Measurements from ENCODE around the gene RHOC.

The RHOC gene

DNA sequence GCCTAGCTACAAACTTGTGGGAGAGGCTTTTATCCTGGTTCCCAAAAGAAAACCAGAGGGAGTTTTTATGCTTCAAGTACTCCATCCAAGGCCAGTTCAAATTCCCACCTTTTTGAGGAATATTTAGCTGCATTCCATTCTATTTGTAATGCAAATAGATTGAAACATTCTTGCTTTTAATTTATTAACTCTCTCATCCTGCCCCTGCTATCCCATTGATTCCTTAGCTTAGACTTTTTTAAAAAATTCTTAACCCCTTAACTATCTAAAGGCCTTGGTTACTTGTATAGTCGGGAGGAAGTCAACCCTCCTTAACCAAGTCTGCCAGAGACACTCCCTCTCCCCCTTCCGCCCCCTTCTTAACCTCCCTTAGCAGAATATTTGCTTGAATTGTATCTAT, 34.9 kb downstream of the RHOC start:
- POLR2A ChIA-PET (ENCODE audit: low non-redundant PET) = no interaction called here
- TF ChIP-seq, protein P1, sequence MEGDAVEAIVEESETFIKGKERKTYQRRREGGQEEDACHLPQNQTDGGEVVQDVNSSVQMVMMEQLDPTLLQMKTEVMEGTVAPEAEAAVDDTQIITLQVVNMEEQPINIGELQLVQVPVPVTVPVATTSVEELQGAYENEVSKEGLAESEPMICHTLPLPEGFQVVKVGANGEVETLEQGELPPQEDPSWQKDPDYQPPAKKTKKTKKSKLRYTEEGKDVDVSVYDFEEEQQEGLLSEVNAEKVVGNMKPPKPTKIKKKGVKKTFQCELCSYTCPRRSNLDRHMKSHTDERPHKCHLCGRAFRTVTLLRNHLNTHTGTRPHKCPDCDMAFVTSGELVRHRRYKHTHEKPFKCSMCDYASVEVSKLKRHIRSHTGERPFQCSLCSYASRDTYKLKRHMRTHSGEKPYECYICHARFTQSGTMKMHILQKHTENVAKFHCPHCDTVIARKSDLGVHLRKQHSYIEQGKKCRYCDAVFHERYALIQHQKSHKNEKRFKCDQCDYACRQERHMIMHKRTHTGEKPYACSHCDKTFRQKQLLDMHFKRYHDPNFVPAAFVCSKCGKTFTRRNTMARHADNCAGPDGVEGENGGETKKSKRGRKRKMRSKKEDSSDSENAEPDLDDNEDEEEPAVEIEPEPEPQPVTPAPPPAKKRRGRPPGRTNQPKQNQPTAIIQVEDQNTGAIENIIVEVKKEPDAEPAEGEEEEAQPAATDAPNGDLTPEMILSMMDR (conservative IDR thresholded peaks at IDR 0.05; ENCODE audit: low read depth) = no peak

DNA sequence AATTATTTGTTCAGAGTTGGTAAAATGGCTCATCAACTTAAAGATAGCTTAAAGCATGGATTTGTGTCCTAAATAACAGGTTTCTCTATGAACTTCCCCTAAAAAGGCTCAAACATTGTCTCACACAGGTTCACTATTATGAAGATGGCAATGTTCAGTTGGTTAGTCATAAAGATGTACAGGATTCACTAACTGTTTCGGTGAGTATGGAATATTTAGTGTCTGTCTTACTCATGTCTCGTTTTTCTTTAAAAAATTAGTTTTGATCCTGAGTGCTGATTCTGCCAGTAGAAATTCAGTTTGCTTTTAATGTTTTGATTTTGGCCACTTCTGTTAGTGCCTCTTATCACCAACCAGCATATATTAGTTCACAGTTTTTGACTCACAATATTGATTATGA, 40.0 kb downstream of the RHOC start:
- CTCF ChIA-PET = no interaction called here
- POLR2A ChIA-PET (ENCODE audit: low non-redundant PET) = no interaction called here
- TF ChIP-seq, protein P1 (conservative IDR thresholded peaks at IDR 0.05; ENCODE audit: low read depth) = no peak
- no peak for DNase-seq (ENCODE audit: low spot score)
- H3K27ac ChIP-seq = no peak overlapping the region

More for the DNA sequence above, 34.9 kb downstream of the RHOC start:
- CTCF ChIA-PET = interaction anchor here (1.1 kb wide), 1 partner anchor 13 kb away, joined by 4 read pairs; no protein-coding TSS in a partner anchor
- H3K27ac ChIP-seq = no peak overlapping the region
- DNase-seq (ENCODE audit: low spot score) = no peak

DNA sequence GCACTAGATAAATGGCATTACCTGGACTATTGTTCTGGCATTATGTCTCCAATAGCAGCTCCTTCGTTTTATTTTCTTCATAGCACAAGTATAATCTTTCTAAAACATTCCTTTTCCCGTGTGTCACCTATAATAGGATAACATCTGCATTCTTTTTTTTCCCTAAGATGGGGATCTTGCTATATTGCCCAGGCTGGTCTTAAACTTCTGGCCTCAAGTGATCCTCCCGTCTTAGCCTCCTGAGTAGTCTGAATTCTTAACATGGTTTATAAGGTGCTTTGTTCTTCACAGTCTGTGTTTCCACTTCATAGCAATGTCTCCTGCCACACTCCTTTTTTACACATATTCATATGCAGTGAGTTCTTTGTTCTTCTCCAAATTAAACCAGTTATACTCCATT, 41.1 kb downstream of the RHOC start:
- DNase-seq (ENCODE audit: low spot score) = no peak
- TF ChIP-seq, protein P1 (conservative IDR thresholded peaks at IDR 0.05; ENCODE audit: low read depth) = no peak
- no peak overlapping the region for H3K27ac ChIP-seq
- CTCF ChIA-PET = interaction anchor here (0.6 kb wide), 1 partner anchor 22 kb away, joined by 3 read pairs; no protein-coding TSS in a partner anchor
- POLR2A ChIA-PET (ENCODE audit: low non-redundant PET) = no interaction called here

DNA sequence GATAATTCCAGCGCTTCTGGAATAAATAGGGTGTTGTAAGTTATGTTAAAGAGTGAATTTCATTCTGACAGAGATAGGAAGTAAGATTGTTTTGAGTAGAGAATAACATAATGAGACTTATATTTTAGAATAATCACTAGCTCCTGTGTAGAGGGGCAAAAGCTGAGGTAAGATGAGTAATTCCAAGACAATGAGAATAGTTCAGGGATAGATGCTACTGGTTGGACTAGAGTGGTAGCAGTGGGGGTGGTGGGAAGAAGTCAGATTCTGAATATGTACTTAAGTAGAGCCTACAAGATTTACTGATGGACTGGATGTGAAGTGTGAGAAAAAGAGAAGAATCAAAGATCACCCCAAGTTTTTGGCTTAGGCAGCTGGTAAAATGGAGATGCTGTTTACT, 55.7 kb downstream of the RHOC start:
- no peak overlapping the region for H3K27ac ChIP-seq
- DNase-seq (ENCODE audit: low spot score) = no peak
- TF ChIP-seq, protein P1 (conservative IDR thresholded peaks at IDR 0.05; ENCODE audit: low read depth) = no peak
- ChIA-PET CTCF (interaction anchor here (0.7 kb wide), 1 partner anchor 421 kb away, joined by 3 read pairs; no protein-coding TSS in a partner anchor), POLR2A (ENCODE audit: low non-redundant PET) (no interaction called here)
